ENCODE data around the gene PRDM7. TPM values are rescaled to one million over a fixed set of nuclear protein-coding genes. Genes with fewer than 3 reads are reported as not detected.

PRDM7 gene
- total RNA-seq, 1 donor from 2014 or later = not detected

DNA sequence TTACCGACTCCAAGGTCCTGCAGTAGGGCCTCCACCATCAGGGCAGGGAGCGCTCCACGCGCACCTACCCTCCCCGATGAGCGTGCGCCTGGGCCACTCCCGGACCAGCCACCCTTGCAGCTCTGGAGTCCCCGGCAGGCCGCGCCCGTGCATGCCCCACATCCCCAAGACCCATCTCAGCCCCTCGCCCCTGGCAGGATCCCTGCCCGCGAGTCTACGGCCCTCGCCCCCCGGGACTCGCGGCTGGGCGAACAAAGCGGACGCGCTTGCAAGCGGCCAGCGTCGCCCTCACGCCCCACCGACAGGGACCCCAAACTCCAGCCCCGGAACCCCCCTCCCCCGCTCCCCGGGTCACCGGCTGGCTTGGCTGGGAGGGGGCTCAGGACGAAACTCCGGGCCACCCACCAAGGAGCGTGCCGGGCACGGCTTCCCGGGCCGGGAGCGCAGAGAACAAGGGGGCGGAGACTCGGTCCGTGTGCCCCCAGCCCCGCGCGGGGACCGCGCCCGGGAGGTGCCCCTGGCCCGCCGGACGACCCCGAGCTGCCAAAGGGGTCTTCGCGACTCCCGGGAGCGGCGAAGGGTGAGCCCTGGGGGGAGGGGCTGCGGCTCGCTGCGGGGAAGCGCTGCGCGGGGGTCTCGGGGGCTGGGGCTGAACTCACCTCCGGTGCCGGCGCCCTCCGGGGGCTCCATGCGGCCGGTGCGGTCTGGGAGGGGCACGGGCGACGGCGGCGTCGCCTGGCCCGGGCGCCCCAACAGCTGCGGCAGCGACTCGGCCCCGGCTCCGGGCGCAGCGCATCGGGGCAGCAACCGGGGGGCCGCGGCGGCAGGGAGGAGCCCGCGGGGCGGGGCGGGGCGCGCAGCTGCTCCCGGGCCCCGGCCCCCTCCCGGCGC is 58.2 kb downstream of the PRDM7 start, which contains the start of gene DBNDD1:
TSS of gene DBNDD1 (minus strand) at position 805 of the 891 bp plus-strand sequence. CDS start at position 690, 115 bp downstream.
- H3K4me3 ChIP-seq = peak within 1 kb of the TSS; percentile 59
- no peaks in the 10 kb centered on the region for H3K9me3 ChIP-seq
- H3K27me3 ChIP-seq = peaks cover 7% of the 10 kb centered on the region
- TF ChIP-seq, protein P1, sequence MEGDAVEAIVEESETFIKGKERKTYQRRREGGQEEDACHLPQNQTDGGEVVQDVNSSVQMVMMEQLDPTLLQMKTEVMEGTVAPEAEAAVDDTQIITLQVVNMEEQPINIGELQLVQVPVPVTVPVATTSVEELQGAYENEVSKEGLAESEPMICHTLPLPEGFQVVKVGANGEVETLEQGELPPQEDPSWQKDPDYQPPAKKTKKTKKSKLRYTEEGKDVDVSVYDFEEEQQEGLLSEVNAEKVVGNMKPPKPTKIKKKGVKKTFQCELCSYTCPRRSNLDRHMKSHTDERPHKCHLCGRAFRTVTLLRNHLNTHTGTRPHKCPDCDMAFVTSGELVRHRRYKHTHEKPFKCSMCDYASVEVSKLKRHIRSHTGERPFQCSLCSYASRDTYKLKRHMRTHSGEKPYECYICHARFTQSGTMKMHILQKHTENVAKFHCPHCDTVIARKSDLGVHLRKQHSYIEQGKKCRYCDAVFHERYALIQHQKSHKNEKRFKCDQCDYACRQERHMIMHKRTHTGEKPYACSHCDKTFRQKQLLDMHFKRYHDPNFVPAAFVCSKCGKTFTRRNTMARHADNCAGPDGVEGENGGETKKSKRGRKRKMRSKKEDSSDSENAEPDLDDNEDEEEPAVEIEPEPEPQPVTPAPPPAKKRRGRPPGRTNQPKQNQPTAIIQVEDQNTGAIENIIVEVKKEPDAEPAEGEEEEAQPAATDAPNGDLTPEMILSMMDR (IDR thresholded peaks at IDR 0.05) = no peak
- H3K4me1 ChIP-seq = peaks cover 30% of the 10 kb centered on the region
- intact Hi-C loops (cut with DNase I) = no loop called here
- ATAC-seq = peak; percentile 33
- DNase-seq = no peak
- H3K27ac ChIP-seq = peak within 1 kb of the TSS; percentile 17
- no peaks in the 10 kb centered on the region for H3K36me3 ChIP-seq

DNA sequence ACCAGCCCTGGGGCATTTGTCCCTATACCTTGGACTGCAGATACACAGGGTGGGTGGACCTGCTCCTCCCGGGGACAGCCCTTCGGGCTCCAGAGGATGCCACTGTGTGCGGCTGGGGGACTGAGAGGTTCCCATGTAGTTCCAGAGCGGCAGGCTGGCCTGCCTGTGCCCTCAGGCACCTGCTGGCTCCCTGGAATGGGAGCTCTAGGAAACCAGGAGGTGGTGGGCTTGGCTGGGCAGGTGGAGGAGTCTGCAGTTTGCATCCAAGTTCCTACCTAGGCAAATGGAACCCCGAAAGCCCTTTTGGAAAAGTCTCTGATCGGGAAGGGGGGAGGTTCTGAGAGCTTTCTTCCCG is 58.9 kb downstream of the PRDM7 start:
- intact Hi-C loops (cut with DNase I) = no loop called here
- no peak overlapping the region for H3K27ac ChIP-seq
- ATAC-seq = no peak

DNA sequence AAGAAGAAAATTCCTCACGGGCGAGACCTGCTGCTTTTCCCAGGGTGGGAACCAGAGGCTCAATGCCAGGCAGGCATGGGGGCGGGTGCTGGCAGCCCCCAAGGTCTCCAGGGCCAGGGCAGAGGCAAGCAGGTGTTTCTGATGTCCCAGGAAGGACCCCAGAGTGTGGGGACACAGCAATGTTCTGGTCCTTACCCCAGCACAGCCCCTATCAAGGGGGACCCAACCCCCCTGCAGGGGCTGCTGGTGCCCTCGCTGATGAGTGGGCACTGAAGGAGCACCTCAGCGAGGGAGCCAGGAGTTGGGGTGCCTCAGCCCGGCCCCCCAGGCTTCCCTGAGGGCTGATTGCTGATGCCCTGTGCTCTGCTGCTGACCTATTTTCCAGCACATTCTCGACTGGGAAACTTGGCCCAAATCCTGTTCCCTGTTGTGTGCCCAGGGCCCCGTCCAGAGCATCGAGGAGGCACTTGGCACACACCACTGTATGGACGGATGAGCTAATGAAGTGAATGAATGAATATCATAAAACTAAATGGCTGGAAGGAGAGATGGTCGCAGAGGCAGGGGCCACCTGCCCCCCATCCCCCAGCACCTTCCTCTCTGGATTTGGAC is 60.7 kb downstream of the PRDM7 start:
- Histone ChIP-seq H3K36me3 (no peaks in the 10 kb centered on the region), H3K27me3 (peaks cover 7% of the 10 kb centered on the region), H3K9me3 (no peaks in the 10 kb centered on the region), H3K27ac (no peak overlapping the region), H3K4me1 (peaks cover 16% of the 10 kb centered on the region), H3K4me3 (no peak overlapping the region)
- ATAC-seq (no peak), DNase-seq (no peak)
- intact Hi-C loops (cut with DNase I) = no loop called here
- TF ChIP-seq, protein P1 (IDR thresholded peaks at IDR 0.05) = no peak

More for the DNA sequence above, 58.9 kb downstream of the PRDM7 start:
- Histone ChIP-seq H3K9me3 (no peaks in the 10 kb centered on the region), H3K27me3 (peaks cover 7% of the 10 kb centered on the region), H3K4me1 (peaks cover 28% of the 10 kb centered on the region), H3K4me3 (peak overlapping the region; percentile 59), H3K36me3 (no peaks in the 10 kb centered on the region)
- no peak for DNase-seq
- TF ChIP-seq, protein P1 (IDR thresholded peaks at IDR 0.05) = no peak

DNA sequence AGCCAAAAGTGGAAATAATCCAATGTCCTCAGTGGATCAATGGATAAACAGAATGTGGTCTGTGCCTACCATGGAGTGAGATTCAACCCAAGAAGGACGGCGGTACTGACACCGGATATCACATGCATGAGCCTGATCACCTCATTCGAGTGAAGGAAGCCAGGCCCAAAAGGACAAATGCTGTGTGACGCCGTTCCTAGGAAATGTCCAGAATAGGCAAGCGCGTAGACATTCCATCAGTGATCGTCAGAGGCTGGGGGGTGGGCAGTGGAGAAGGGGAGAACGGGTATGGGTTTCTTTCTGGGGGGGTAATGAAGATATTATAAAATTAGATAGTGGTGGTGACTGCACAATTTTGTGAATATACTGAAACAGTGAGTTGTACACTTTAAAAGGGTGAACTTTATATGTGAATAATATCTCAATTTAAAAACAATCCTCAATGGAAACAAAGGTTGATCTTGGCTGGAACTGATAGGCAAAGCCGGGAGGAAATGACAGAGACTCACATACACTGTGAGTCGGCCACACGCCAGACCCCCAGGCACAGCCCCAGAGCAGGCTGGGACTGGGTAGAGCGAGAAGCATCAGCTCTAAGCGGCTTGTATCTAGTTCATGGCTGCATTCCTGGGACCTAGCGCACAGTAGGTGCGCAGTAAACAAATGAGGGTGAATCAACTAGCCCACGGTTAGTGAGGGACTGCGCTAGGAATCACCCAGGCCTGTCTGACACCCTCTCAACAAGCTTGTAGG is 61.4 kb downstream of the PRDM7 start:
- H3K27ac ChIP-seq = no peak overlapping the region
- intact Hi-C loops (cut with DNase I) = no loop called here
- H3K9me3 ChIP-seq = no peaks in the 10 kb centered on the region
- DNase-seq (no peak), ATAC-seq (no peak)
- H3K36me3 ChIP-seq = no peaks in the 10 kb centered on the region
- peaks cover 7% of the 10 kb centered on the region for H3K27me3 ChIP-seq
- H3K4me3 ChIP-seq = no peak overlapping the region
- TF ChIP-seq, protein P1 (IDR thresholded peaks at IDR 0.05) = no peak
- H3K4me1 ChIP-seq = peaks cover 16% of the 10 kb centered on the region

DNA sequence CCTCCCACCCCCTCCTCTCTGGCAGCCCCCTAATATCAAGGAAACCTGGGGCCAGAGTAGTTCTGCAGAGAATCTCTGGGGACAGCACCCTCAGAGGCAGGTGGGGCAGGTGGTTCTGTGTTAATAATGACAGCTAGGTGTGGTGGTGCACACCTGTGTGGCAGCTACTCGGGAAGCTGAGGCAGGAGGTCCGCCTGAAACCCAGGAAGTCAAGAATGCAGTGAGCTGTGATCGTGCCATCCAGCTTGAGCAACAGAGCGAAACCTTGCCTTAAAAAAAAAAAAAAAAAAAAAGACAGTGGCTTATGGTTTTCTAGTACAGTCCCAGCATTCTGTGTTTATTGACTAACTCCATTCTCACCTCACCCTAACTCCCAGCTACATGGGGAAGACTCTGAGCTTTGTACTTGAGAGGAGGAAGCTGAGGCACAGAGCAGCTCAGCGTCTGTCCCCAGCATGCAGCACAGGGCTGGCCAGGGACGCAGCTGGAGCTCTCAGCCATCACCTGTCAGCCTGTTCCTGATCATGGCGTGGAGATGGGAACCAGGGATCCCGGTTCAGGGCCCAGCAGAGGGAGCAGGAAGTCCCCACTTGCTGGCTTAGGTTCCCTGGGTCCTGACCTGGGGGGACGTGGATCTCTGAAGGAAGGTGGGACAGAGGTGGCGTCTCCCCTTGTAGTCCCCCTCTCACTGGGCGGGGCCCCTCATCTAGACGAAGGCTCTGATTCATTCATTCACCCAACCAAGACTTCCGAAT is 64.0 kb downstream of the PRDM7 start:
- Histone ChIP-seq H3K4me1 (no peaks in the 10 kb centered on the region), H3K9me3 (no peaks in the 10 kb centered on the region), H3K27me3 (no peaks in the 10 kb centered on the region), H3K4me3 (no peak overlapping the region), H3K27ac (no peak overlapping the region), H3K36me3 (no peaks in the 10 kb centered on the region)
- intact Hi-C loops (cut with DNase I) = no loop called here
- ATAC-seq (no peak), DNase-seq (no peak)
- TF ChIP-seq, protein P1 (IDR thresholded peaks at IDR 0.05) = no peak
